Osteoblast (primary cell): ENCODE results near the gene PGGHG. TPM values are rescaled to one million over a fixed set of nuclear protein-coding genes. Genes with fewer than 3 reads are reported as not detected.

ENCODE experiments used
- DNase-seq: peaks from one replicate; pipeline ENCODE4 v3.0.0; 2011; ENCODE audit warnings: low spot score, mixed read lengths; ENCODE audit not compliant: insufficient read length; ENCODE audit errors: missing footprints
- H2AFZ ChIP-seq: 2 replicates; pipeline ENCODE4 v1.6.0; 2011; ENCODE audit warnings: mild to moderate bottlenecking, low read length
- H3K27ac ChIP-seq: 2 replicates; pipeline ENCODE4 v1.5.1; 2011; ENCODE audit warnings: mild to moderate bottlenecking, low read depth, low read length, moderate library complexity
- H3K27me3 ChIP-seq: 2 replicates; pipeline ENCODE4 v1.6.0; 2012; ENCODE audit warnings: mild to moderate bottlenecking, control low read depth, inconsistent platforms, low read length, moderate library complexity; ENCODE audit not compliant: insufficient read depth
- H3K36me3 ChIP-seq: 2 replicates; pipeline ENCODE4 v1.5.1; 2011; ENCODE audit warnings: mild to moderate bottlenecking, low read length, control low read depth, moderate library complexity; ENCODE audit not compliant: insufficient read depth
- H3K4me1 ChIP-seq: 2 replicates; pipeline ENCODE4 v1.5.1; 2011; ENCODE audit warnings: mild to moderate bottlenecking, low read length, control low read depth, moderate library complexity; ENCODE audit not compliant: insufficient read depth
- H3K4me2 ChIP-seq: 2 replicates; pipeline ENCODE4 v1.6.0; 2011; ENCODE audit warnings: mild to moderate bottlenecking, low read length; ENCODE audit not compliant: insufficient read depth
- H3K4me3 ChIP-seq: fragments of 200-600 bp; sonication (generic); 3 replicates; pipeline ENCODE4 v1.5.1; 2012; ENCODE audit warnings: mild to moderate bottlenecking, low read length, inconsistent platforms; ENCODE audit not compliant: insufficient read depth
- H3K79me2 ChIP-seq: 2 replicates; pipeline ENCODE4 v1.6.0; 2012; ENCODE audit warnings: mild to moderate bottlenecking, low read length, control low read depth, inconsistent platforms; ENCODE audit not compliant: insufficient read depth
- H3K9me3 ChIP-seq: 2 replicates; pipeline ENCODE4 v1.5.1; 2011; ENCODE audit warnings: low read depth, low read length, control low read depth
- H4K20me1 ChIP-seq: 2 replicates; pipeline ENCODE4 v1.6.0; 2012; ENCODE audit warnings: mild to moderate bottlenecking, low read length, control low read depth; ENCODE audit not compliant: insufficient read depth
- total RNA-seq: library from RNA; depleted of rRNA; stranded (reverse); fragments of >200 nt; gene quantifications from 2 replicates; pipeline ENCODE4 v1.2.3, GENCODE V29; 2012
- TF ChIP-seq, protein P1 (sequence below): IDR thresholded peaks from 2 replicates; pipeline ENCODE4 v1.5.1; 2011; ENCODE audit warnings: mild to moderate bottlenecking, low read depth, low read length, moderate library complexity; ENCODE audit errors: extremely low read depth

The PGGHG gene
- 7.7 and 8.7 TPM in 2 replicates for total RNA-seq

GRCh38 chr11:288478-289397, at the start of gene PGGHG:
TSS of gene PGGHG (plus strand) at chr11:289126. CDS start at chr11:289817, 691 bp downstream.
- no peaks in the 10 kb centered on the region for H3K9me3 ChIP-seq
- H3K36me3 ChIP-seq, result no peaks in the 10 kb centered on the region
- peak within 1 kb of the TSS; percentile 67 for H3K4me3 ChIP-seq
- peak within 1 kb of the TSS; percentile 79 for H3K4me2 ChIP-seq
- peak; percentile 99 for DNase-seq
- peaks cover 14% of the 10 kb centered on the region for H3K27me3 ChIP-seq
- no peaks in the 10 kb centered on the region for H4K20me1 ChIP-seq
- peaks cover 4% of the 10 kb centered on the region for H3K4me1 ChIP-seq
- TF ChIP-seq, protein P1, sequence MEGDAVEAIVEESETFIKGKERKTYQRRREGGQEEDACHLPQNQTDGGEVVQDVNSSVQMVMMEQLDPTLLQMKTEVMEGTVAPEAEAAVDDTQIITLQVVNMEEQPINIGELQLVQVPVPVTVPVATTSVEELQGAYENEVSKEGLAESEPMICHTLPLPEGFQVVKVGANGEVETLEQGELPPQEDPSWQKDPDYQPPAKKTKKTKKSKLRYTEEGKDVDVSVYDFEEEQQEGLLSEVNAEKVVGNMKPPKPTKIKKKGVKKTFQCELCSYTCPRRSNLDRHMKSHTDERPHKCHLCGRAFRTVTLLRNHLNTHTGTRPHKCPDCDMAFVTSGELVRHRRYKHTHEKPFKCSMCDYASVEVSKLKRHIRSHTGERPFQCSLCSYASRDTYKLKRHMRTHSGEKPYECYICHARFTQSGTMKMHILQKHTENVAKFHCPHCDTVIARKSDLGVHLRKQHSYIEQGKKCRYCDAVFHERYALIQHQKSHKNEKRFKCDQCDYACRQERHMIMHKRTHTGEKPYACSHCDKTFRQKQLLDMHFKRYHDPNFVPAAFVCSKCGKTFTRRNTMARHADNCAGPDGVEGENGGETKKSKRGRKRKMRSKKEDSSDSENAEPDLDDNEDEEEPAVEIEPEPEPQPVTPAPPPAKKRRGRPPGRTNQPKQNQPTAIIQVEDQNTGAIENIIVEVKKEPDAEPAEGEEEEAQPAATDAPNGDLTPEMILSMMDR, result no peak
- H3K27ac ChIP-seq, result no peak within 1 kb of the TSS
- H2AFZ ChIP-seq, result peak within 1 kb of the TSS; percentile 23
- H3K79me2 ChIP-seq, result no peaks in the 10 kb centered on the region

GRCh38 chr11:240315-240714, 48.6 kb upstream of the PGGHG start:
- H3K9me3 ChIP-seq, result no peaks in the 10 kb centered on the region
- H3K27me3 ChIP-seq, result no peaks in the 10 kb centered on the region
- H3K4me2 ChIP-seq, result no peak overlapping the region
- peaks cover 16% of the 10 kb centered on the region for H3K4me1 ChIP-seq
- H4K20me1 ChIP-seq, result peaks cover 34% of the 10 kb centered on the region
- no peak overlapping the region for H2AFZ ChIP-seq
- TF ChIP-seq, protein P1, result no peak
- no peak overlapping the region for H3K27ac ChIP-seq
- no peak overlapping the region for H3K4me3 ChIP-seq
- no peak for DNase-seq
- H3K79me2 ChIP-seq, result peaks cover 67% of the 10 kb centered on the region
- peaks cover 52% of the 10 kb centered on the region for H3K36me3 ChIP-seq

DNA sequence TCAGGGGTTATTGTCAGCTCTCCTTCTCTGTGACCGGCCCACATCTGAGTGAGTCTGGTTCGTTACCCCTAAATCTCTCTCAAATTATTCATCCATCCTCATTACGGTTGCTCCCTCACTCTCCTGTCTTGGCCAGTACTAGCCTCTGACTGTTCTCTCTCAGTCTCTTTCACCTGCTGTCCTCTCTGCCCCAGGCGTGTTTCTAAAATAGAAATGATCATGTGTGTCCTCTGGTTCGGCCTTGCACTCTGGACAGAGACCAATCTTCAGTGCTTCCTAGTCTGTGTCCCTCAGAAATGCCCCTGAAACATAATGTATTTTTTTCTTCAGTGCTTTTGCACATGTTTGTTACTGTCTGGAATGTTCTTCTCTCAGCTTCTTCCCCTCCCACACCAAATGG, 47.3 kb upstream of the PGGHG start:
- Histone ChIP-seq H3K79me2 (peaks cover 63% of the 10 kb centered on the region), H2AFZ (no peak overlapping the region), H3K36me3 (peaks cover 64% of the 10 kb centered on the region), H3K9me3 (no peaks in the 10 kb centered on the region), H3K4me2 (no peak overlapping the region), H3K4me3 (no peak overlapping the region), H4K20me1 (peaks cover 35% of the 10 kb centered on the region), H3K27me3 (no peaks in the 10 kb centered on the region), H3K4me1 (peaks cover 11% of the 10 kb centered on the region), H3K27ac (no peak overlapping the region)
- DNase-seq, result no peak
- TF ChIP-seq, protein P1, result no peak

DNA sequence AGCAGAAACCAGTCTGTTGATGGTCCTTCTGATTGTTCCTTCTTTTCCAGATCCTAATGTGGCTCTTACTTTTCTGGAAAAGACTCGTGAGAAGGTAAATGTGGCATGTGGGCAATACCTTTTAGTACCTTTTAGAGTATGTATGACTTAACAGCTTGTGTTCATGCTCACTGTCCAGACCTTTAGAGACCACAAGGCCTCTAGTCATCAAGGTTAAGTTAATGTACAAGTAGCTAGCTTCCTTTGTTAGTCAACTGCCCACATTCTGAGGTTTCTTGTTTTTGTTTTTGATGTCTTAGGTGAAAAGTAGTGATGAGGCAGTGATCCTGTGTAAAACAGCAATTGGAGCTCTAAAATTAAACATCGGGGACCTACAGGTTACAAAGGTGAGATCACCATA, 44.5 kb upstream of the PGGHG start:
- no peak overlapping the region for H3K4me2 ChIP-seq
- H3K27me3 ChIP-seq, result no peaks in the 10 kb centered on the region
- no peak for DNase-seq
- H4K20me1 ChIP-seq, result peaks cover 19% of the 10 kb centered on the region
- no peak overlapping the region for H3K27ac ChIP-seq
- H3K4me3 ChIP-seq, result no peak overlapping the region
- TF ChIP-seq, protein P1, result no peak
- H3K9me3 ChIP-seq, result no peaks in the 10 kb centered on the region
- H3K36me3 ChIP-seq, result peaks cover 84% of the 10 kb centered on the region
- H3K4me1 ChIP-seq, result no peaks in the 10 kb centered on the region
- no peak overlapping the region for H2AFZ ChIP-seq
- H3K79me2 ChIP-seq, result peaks cover 36% of the 10 kb centered on the region
